HCT116 (cell line): ENCODE measurements around the gene LPO. TPM values are rescaled to one million over a fixed set of nuclear protein-coding genes. Genes with fewer than 3 reads are reported as not detected.

Experiments
- ATAC-seq: fragments of 200-7000 bp; cut with Tn5 transposase; 2 replicates; pipeline ENCODE4 v1.9.1; 2020; ENCODE audit warnings: mild to moderate bottlenecking, moderate library complexity
- BruUV-seq: library from RNA; stranded (reverse); fragments of 400-500 nt; replicated peaks from 2 replicates; lab custom pipeline; 2021; lab: Mats Ljungman, UMichigan
- CTCF ChIA-PET: fragments of 300-600 bp; sonication (Branson Sonifier 250); formaldehyde crosslinking; loops from one replicate; lab custom pipeline; 2021; ENCODE audit warnings: antibody characterized with exemption; lab: Charles Lee
- POLR2A ChIA-PET: fragments of 300-600, 350-600 bp; sonication (Branson Sonifier 250); formaldehyde crosslinking; loops from one replicate; lab custom pipeline; 2021; ENCODE audit warnings: antibody characterized with exemption; lab: Charles Lee
- RAD21 ChIA-PET, 2 experiments: fragments of 300-600 bp; sonication (Branson Sonifier 250); formaldehyde crosslinking; loops; one replicate each; lab custom pipeline; 2023; ENCODE audit warnings: low total read pairs in 2 of 2; ENCODE audit not compliant: uncharacterized antibody in 2 of 2, unreplicated experiment in 2 of 2, low non-redundant PET in 1 of 2; lab: Charles Lee
- DNase-seq: peaks from one replicate; pipeline ENCODE4 v3.0.0-alpha.2; 2010; ENCODE audit warnings: low read depth, low spot score
- H2AFZ ChIP-seq: fragments of 200-600 bp; shearing (Covaris generic), sonication (generic); 2 replicates; pipeline ENCODE4 v1.6.1; 2017; ENCODE audit warnings: low read depth, mixed run types, mixed read lengths, antibody characterized with exemption, low read length; ENCODE audit not compliant: poor library complexity, severe bottlenecking
- H3K27ac ChIP-seq: 2 replicates; pipeline ENCODE4 v1.5.1; 2012; ENCODE audit warnings: low read depth, low read length
- H3K27me3 ChIP-seq: fragments of 200-600 bp; sonication (generic); 2 replicates; pipeline ENCODE4 v1.6.1; 2016; ENCODE audit warnings: mixed run types, low read length, mixed read lengths; ENCODE audit not compliant: insufficient read depth
- H3K36me3 ChIP-seq, 2 experiments: fragments of 200-500 bp in 1 of 2; fragments of 200-600 bp in 1 of 2; sonication (Bioruptor generic) in 1 of 2; sonication (generic) in 1 of 2; 2 replicates each; pipeline versions ENCODE4 v1.5.1 to v1.6.1; 2014 to 2016; ENCODE audit warnings: low read length in 2 of 2, inconsistent platforms in 1 of 2, mixed read lengths in 1 of 2, mixed run types in 1 of 2; ENCODE audit not compliant: insufficient read depth in 2 of 2, control insufficient read depth in 1 of 2
- H3K4me1 ChIP-seq, 2 experiments: fragments of 200-600 bp in 1 of 2; sonication (generic) in 1 of 2; 2 replicates each; pipeline versions ENCODE4 v1.5.1 to v1.6.1; 2012 to 2017; ENCODE audit warnings: low read length in 2 of 2, inconsistent platforms in 1 of 2, mild to moderate bottlenecking in 1 of 2, mixed read lengths in 1 of 2, mixed run types in 1 of 2, moderate library complexity in 1 of 2; ENCODE audit not compliant: insufficient read depth in 2 of 2, control insufficient read depth in 1 of 2
- H3K4me2 ChIP-seq: fragments of 200-600 bp; sonication (generic); 2 replicates; pipeline ENCODE4 v1.6.1; 2017; ENCODE audit warnings: mixed run types, low read length, mixed read lengths
- H3K4me3 ChIP-seq, 2 experiments: fragments of 200-600 bp in 1 of 2; sonication (generic) in 1 of 2; replicated peaks in 1 of 2; 2 replicates each; pipeline ENCODE4 v1.5.1; 2011 to 2016; ENCODE audit warnings: low read length in 2 of 2, control low read depth in 1 of 2, low read depth in 1 of 2, mild to moderate bottlenecking in 1 of 2, mixed read lengths in 1 of 2, mixed run types in 1 of 2
- H3K79me2 ChIP-seq: fragments of 200-600 bp; sonication (generic); 2 replicates; pipeline ENCODE4 v1.6.1; 2017; ENCODE audit warnings: mild to moderate bottlenecking, mixed run types, low read length, moderate library complexity, mixed read lengths; ENCODE audit not compliant: insufficient read depth
- H3K9ac ChIP-seq: fragments of 200-600 bp; sonication (generic); 2 replicates; pipeline ENCODE4 v1.6.1; 2016; ENCODE audit warnings: low read length, mixed read lengths
- H3K9me2 ChIP-seq: fragments of 200-600 bp; sonication (generic), shearing (Covaris generic); 2 replicates; pipeline ENCODE4 v1.6.1; 2017; ENCODE audit warnings: mixed run types, mild to moderate bottlenecking, moderate library complexity; ENCODE audit not compliant: insufficient read depth
- H3K9me3 ChIP-seq, 2 experiments: fragments of 200-500 bp in 1 of 2; fragments of 200-600 bp in 1 of 2; sonication (Bioruptor generic) in 1 of 2; sonication (generic) in 1 of 2; 2 replicates each; pipeline ENCODE4 v1.6.1; 2014 to 2017; ENCODE audit warnings: low read length in 2 of 2, mixed read lengths in 2 of 2, inconsistent platforms in 1 of 2, low read depth in 1 of 2, mild to moderate bottlenecking in 1 of 2, mixed run types in 1 of 2, moderate library complexity in 1 of 2; ENCODE audit not compliant: control insufficient read depth in 1 of 2, insufficient read depth in 1 of 2
- H4K20me1 ChIP-seq: fragments of 200-600 bp; sonication (generic), shearing (Covaris generic); 2 replicates; pipeline ENCODE4 v1.6.1; 2017; ENCODE audit warnings: mixed run types, mild to moderate bottlenecking, moderate library complexity; ENCODE audit not compliant: insufficient read depth
- ATF3 ChIP-seq: IDR thresholded peaks from 2 replicates; pipeline ENCODE4 v1.6.1; 2012
- EGR1 ChIP-seq: IDR thresholded peaks from 2 replicates; pipeline ENCODE4 v1.6.1; 2012; ENCODE audit warnings: low read depth
- EZH2phosphoT487 ChIP-seq: fragments of 200-600 bp; IDR thresholded peaks from 2 replicates; pipeline ENCODE4 v1.6.1; 2018; ENCODE audit warnings: antibody characterized with exemption, borderline replicate concordance
- MAX ChIP-seq: IDR thresholded peaks from 2 replicates; pipeline ENCODE4 v1.6.1; 2012
- POLR2A ChIP-seq: IDR thresholded peaks from 2 replicates; pipeline ENCODE4 v1.7.0; 2011; ENCODE audit warnings: borderline replicate concordance; ENCODE audit not compliant: insufficient read depth, insufficient read length; ENCODE audit errors: extremely low read depth
- REST ChIP-seq: IDR thresholded peaks from 2 replicates; pipeline ENCODE4 v1.6.1; 2012; ENCODE audit warnings: low read depth
- SIN3A ChIP-seq: IDR thresholded peaks from 2 replicates; pipeline ENCODE4 v1.6.1; 2012; ENCODE audit warnings: low read depth
- SRF ChIP-seq: IDR thresholded peaks from 2 replicates; pipeline ENCODE4 v1.6.1; 2012; ENCODE audit warnings: low read depth
- YY1 ChIP-seq: IDR thresholded peaks from 2 replicates; pipeline ENCODE4 v1.6.1; 2011; ENCODE audit warnings: low read length, low read depth, moderate library complexity, mild to moderate bottlenecking; ENCODE audit not compliant: insufficient replicate concordance; ENCODE audit errors: extremely low read depth
- ZBTB33 ChIP-seq: IDR thresholded peaks from 2 replicates; pipeline ENCODE4 v1.6.1; 2011; ENCODE audit warnings: mild to moderate bottlenecking, low read length, moderate library complexity; ENCODE audit not compliant: insufficient replicate concordance; ENCODE audit errors: extremely low read depth
- ZNF274 ChIP-seq: fragments of 200-500 bp; sonication (Bioruptor generic); IDR thresholded peaks from 2 replicates; pipeline ENCODE4 v1.6.1; 2014; ENCODE audit warnings: mild to moderate bottlenecking, low read depth, low read length, inconsistent platforms
- intact Hi-C: fragments of 100-400 bp; cut with micrococcal nuclease; formaldehyde crosslinking; loops from 2 replicates; pipeline ENCODE4 v1.10.0; 2022
- total RNA-seq: library from RNA; stranded (reverse); gene quantifications from one replicate; pipeline ENCODE4 v1.2.1, GENCODE V29; 2021; ENCODE audit not compliant: unreplicated experiment

Gene LPO
- total RNA-seq, 1 experiment from 2014 or later, result not detected

- Histone ChIP-seq H3K27ac (no peak overlapping the region), H3K4me1 (peaks cover 0 to 7% of the 10 kb centered on the region in 2 experiments; a peak in 1 of 4 replicates), H3K9ac (no peak overlapping the region), H3K4me3 (no peak overlapping the region), H4K20me1 (no peaks in the 10 kb centered on the region), H3K4me2 (no peak overlapping the region), H3K27me3 (peaks cover 21% of the 10 kb centered on the region), H3K9me2 (no peaks in the 10 kb centered on the region), H2AFZ (no peak overlapping the region), H3K36me3 (no peaks in the 10 kb centered on the region), H3K79me2 (no peaks in the 10 kb centered on the region), H3K9me3 (no peaks in the 10 kb centered on the region)
- RAD21 ChIA-PET, result no interaction called here
- DNase-seq, result no peak
- POLR2A ChIA-PET, result no interaction called here
- no peak for TF ChIP-seq ZNF274
- no peak for TF ChIP-seq SRF
- no peak for TF ChIP-seq REST
- TF ChIP-seq ZBTB33, result no peak
- no peak for TF ChIP-seq MAX
- no peak for TF ChIP-seq YY1
- no peak for TF ChIP-seq POLR2A
- TF ChIP-seq SIN3A, result no peak
- no peak for TF ChIP-seq EGR1
- no peak for TF ChIP-seq EZH2phosphoT487
- TF ChIP-seq ATF3, result no peak
- CTCF ChIA-PET, result no interaction called here
- ATAC-seq, result no peak
- intact Hi-C loops, result no loop called here
- BruUV-seq, result no TSS peak
Observed at GRCh38 chr17:58268326-58268725, 29.9 kb downstream of the LPO start.
